ENCODE results near the gene PCDHB16.
A peak's percentile ranks its signal among the peaks of the same experiment; 100 is the strongest.

PCDHB16 gene

DNA sequence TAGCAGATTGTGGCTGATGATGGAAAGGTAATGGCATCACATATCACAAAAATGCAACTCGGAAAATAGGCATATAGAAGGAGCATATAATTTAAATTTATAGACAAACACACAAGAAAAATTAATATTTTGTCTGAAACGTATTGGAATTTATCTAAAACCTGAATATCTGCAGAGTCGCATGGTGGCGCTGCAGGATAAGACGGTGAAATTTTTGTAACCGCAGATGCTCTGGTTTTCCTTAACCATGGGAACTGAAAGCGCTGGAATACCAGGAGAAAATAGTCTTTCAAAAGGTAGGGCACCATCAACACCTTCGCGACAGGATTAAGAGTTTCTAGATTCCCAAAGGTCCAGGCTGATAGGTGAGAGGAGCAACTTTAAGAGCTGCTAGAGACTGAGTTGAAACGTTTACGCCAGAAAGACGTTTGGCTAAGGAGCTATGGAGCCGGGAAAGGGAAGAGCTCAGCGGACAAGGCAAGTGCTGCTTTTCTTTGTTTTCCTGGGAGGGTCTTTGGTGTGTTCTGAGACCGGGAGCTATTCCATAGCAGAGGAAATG is 52.0 kb downstream of the PCDHB16 start:
- DNase-seq (ENCODE audit: low read depth), result peak; percentile 15

All from ELR (cell line).